GM20000 (cell line): ENCODE measurements around the gene GPC3.

ENCODE experiments used
- DNase-seq: peaks from one replicate; pipeline ENCODE4 v3.0.0; 2012; ENCODE audit warnings: low spot score
- TF ChIP-seq, protein P1 (sequence below): IDR thresholded peaks from 2 replicates; pipeline ENCODE4 v1.5.1; 2012; ENCODE audit warnings: mild to moderate bottlenecking, control low read depth; ENCODE audit errors: extremely low read depth, missing control alignments

The GPC3 gene

DNA sequence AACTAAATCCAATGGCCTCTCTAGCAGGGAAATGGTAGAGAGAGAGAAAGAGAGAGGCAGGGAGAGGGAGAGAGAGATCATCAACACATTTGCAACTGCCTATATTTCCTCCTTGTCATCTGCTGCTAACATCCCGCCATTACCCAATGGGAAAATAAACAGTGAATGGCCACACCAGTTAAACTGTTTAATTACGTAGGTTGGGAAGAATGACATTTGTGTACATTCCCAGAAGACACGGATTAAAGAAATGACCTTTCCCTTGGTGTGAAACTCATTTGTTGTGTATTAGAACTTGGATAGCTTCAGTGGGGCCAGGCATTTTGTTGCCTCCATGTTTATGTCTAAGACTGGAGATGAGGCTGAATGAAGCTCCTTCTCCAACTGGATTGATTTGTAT, 474.4 kb downstream of the GPC3 start:
- TF ChIP-seq, protein P1, sequence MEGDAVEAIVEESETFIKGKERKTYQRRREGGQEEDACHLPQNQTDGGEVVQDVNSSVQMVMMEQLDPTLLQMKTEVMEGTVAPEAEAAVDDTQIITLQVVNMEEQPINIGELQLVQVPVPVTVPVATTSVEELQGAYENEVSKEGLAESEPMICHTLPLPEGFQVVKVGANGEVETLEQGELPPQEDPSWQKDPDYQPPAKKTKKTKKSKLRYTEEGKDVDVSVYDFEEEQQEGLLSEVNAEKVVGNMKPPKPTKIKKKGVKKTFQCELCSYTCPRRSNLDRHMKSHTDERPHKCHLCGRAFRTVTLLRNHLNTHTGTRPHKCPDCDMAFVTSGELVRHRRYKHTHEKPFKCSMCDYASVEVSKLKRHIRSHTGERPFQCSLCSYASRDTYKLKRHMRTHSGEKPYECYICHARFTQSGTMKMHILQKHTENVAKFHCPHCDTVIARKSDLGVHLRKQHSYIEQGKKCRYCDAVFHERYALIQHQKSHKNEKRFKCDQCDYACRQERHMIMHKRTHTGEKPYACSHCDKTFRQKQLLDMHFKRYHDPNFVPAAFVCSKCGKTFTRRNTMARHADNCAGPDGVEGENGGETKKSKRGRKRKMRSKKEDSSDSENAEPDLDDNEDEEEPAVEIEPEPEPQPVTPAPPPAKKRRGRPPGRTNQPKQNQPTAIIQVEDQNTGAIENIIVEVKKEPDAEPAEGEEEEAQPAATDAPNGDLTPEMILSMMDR: no peak
- no peak for DNase-seq

DNA sequence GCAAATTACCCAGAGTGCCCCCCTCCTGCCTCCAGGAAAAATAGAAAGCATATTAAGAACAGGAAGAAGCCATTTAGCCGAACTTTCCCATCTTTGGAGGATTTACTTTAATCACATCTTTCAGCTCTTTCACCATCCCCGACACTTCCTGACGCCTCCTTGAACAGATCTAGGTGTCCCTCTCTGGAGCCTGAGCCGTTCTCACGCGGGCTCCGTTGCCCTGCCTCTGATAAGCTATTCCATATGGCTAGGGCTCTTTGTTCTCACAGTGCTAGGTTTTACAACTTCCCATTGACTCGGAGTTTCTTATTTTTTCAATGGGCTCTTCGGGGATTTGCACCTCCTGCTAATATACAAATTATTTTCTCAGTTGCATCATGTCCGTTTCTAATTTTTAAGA, 488.0 kb downstream of the GPC3 start:
- TF ChIP-seq, protein P1: no peak
- DNase-seq: no peak

DNA sequence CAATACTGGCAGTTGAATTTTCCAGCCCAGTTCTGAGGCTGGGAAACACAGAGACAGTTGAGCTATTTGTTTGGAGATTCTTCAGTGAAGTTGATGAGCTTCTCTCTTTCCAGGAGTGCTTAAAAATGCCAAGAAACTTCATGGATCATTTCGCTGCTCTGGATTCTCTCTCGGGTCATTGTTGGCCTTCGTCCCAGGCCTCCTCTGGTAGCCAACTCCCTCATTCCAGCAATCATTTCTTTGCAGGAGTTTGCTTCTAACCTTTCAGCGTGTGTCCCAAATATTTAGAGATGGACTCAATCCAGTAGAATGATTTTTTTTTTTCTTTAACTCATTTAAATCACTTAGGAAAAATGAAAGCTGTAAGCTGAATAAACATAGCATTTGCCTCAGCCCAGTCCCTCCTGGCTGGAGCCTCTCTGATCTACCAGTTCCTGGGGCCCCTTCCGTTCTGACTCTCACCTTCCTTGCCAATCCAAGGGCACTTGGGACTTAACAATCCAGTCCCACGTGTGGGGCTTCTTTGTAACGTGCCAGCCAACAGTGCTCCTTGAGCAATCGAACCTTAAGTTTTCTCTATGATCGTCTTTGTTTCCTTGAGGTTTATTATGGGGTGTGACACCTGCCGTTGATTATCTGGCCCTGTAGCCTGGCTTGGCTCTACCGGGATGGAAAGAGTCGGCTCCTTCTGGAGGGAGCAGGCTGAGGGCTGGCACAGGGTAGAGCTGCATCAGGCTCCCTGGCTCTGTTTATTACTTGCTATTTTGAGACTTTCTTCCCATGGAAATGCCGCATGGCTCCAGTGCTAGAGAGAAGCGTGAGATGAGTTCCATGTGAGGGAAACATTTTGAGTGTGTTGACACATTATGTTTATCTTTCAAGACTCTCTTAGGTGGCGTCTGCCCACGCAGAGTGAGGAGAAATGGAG, 489.7 kb downstream of the GPC3 start:
- no peak for DNase-seq

DNA sequence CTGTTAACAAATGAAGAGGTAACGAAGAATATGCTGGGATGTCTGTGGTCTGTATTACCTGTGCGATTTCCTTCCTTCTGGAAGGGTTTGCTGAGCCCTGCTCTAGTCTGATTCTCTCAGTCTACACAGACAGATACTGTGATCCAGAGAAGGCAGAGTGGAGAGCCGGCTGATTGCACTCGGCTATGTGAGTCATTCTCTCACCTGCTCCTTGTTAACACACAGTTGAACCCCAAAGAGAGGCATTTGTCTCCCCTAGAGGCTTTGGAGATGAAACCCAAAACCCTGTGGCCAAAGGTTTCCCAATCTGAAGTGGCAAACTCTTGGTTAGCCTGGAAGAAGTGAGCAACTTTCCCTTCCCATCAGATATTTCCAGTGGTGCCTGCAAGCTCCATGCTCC, 492.0 kb downstream of the GPC3 start:
- no peak for DNase-seq
- TF ChIP-seq, protein P1: no peak

More for the DNA sequence above, 489.7 kb downstream of the GPC3 start:
- TF ChIP-seq, protein P1: no peak

DNA sequence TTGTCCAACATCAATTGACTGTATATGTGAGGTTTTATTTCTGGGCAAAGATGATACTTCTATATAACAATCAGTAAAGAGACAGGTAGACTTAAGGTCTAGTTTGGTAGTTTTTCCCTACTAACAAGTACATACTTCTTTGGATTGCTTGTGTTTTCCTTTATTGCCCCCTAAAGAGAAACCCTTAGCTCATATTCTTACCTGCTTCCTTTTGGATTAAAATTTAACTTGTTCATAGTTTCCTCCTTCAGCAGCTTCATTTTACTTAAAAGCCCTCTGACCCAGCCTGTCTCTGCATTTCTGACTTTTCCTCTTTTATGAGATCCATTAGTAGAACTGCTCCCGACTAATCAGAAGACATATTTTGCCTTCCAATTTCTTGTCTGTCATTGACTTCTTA, 494.4 kb downstream of the GPC3 start:
- DNase-seq: no peak
- TF ChIP-seq, protein P1: no peak
